SU-DHL-6 (cell line): ENCODE results near the gene IRX4.

Source experiments
- H2AFZ ChIP-seq: fragments of 200-600 bp; sonication (generic); 2 replicates; pipeline ENCODE4 v1.6.1; 2014; ENCODE audit warnings: low read depth, mild to moderate bottlenecking, moderate library complexity, mixed read lengths, antibody characterized with exemption, low read length; ENCODE audit not compliant: severe bottlenecking
- H3F3A ChIP-seq: fragments of 200-600 bp; shearing (Covaris generic); 2 replicates; pipeline ENCODE4 v1.6.0; 2016; ENCODE audit warnings: antibody characterized with exemption, mild to moderate bottlenecking; ENCODE audit not compliant: insufficient read depth
- H3K27ac ChIP-seq: fragments of 200-600 bp; sonication (generic); 2 replicates; pipeline ENCODE4 v1.5.1; 2016; ENCODE audit warnings: low read depth, mild to moderate bottlenecking, low read length, moderate library complexity, mixed read lengths
- H3K27me3 ChIP-seq: fragments of 200-600 bp; sonication (generic), shearing (Covaris generic); 2 replicates; pipeline ENCODE4 v1.6.0; 2014; ENCODE audit warnings: mild to moderate bottlenecking, low read length
- H3K36me3 ChIP-seq: fragments of 200-600 bp; sonication (generic); 2 replicates; pipeline ENCODE4 v1.6.1; 2014; ENCODE audit warnings: mild to moderate bottlenecking, low read length, mixed read lengths
- H3K4me2 ChIP-seq: fragments of 300-600, 200-600 bp; shearing (Covaris generic), sonication (generic); 2 replicates; pipeline ENCODE4 v1.6.0; 2014; ENCODE audit warnings: low read length, low read depth, mild to moderate bottlenecking; ENCODE audit not compliant: poor library complexity, severe bottlenecking
- H3K4me3 ChIP-seq: fragments of 200-600 bp; sonication (generic); 2 replicates; pipeline ENCODE4 v1.5.1; 2014; ENCODE audit warnings: antibody characterized with exemption, low read length, mild to moderate bottlenecking, mixed read lengths; ENCODE audit not compliant: insufficient read depth, poor library complexity, severe bottlenecking
- H3K79me2 ChIP-seq: fragments of 200-600 bp; sonication (generic); 2 replicates; pipeline ENCODE4 v1.6.1; 2014; ENCODE audit warnings: mild to moderate bottlenecking, low read length, moderate library complexity; ENCODE audit not compliant: insufficient read depth
- H3K9ac ChIP-seq: fragments of 200-600 bp; sonication (generic); 2 replicates; pipeline ENCODE4 v1.7.0; 2014; ENCODE audit warnings: mild to moderate bottlenecking, low read length
- H3K9me2 ChIP-seq: fragments of 200-600 bp; sonication (generic); replicated peaks from 2 replicates; pipeline ENCODE4 v1.6.1; 2014; ENCODE audit warnings: low read length; ENCODE audit not compliant: insufficient read depth
- H3K9me3 ChIP-seq: fragments of 200-600 bp; sonication (generic); 2 replicates; pipeline ENCODE4 v1.6.1; 2014; ENCODE audit warnings: low read length, mixed read lengths; ENCODE audit not compliant: insufficient read depth
- H4K20me1 ChIP-seq: fragments of 200-600 bp; sonication (generic); 2 replicates; pipeline ENCODE4 v1.6.1; 2014; ENCODE audit warnings: low read depth, mild to moderate bottlenecking, antibody characterized with exemption, low read length, moderate library complexity, mixed read lengths
- CTCF ChIP-seq: fragments of 200-600 bp; sonication (generic); IDR thresholded peaks from one replicate; pipeline ENCODE4 v1.5.1; 2017; ENCODE audit warnings: antibody characterized with exemption, mild to moderate bottlenecking, low read length, moderate library complexity; ENCODE audit not compliant: insufficient read depth, poor library complexity, severe bottlenecking
- EZH2phosphoT487 ChIP-seq: fragments of 200-600 bp; sonication (generic), shearing (Covaris generic); conservative IDR thresholded peaks from 2 replicates; pipeline ENCODE4 v1.6.1; 2018; ENCODE audit warnings: mild to moderate bottlenecking, antibody characterized with exemption, low read length, moderate library complexity, mixed read lengths

IRX4 gene

DNA sequence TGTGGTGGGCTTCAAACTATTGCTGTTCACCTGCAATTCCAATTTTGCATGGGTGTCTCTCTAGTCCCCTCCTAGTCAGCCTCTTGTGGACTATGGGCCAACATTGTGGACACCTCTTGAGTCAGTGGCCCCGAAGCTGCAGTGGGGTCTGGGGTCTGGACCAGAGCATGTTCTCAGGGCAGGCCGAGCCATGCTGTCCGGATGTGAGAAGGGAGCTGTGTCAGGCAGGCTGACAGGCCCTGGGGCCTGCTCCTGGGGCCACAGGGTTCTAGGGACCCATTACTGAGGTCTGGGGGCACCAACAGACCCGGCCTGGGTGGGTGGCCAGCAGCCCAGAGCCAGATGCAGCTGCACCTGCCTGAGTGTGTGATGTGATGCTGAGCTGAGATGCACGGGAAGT lies 16.5 kb upstream of the IRX4 start:
- Histone ChIP-seq H3K4me3 (no peak overlapping the region), H3F3A (no peaks in the 10 kb centered on the region), H3K9me3 (no peaks in the 10 kb centered on the region), H3K27ac (no peak overlapping the region), H2AFZ (no peak overlapping the region), H3K4me2 (no peak overlapping the region), H3K27me3 (no peaks in the 10 kb centered on the region), H4K20me1 (no peaks in the 10 kb centered on the region), H3K9me2 (no peaks in the 10 kb centered on the region), H3K79me2 (no peaks in the 10 kb centered on the region), H3K36me3 (no peaks in the 10 kb centered on the region), H3K9ac (no peak overlapping the region)
- no peak for TF ChIP-seq EZH2phosphoT487

DNA sequence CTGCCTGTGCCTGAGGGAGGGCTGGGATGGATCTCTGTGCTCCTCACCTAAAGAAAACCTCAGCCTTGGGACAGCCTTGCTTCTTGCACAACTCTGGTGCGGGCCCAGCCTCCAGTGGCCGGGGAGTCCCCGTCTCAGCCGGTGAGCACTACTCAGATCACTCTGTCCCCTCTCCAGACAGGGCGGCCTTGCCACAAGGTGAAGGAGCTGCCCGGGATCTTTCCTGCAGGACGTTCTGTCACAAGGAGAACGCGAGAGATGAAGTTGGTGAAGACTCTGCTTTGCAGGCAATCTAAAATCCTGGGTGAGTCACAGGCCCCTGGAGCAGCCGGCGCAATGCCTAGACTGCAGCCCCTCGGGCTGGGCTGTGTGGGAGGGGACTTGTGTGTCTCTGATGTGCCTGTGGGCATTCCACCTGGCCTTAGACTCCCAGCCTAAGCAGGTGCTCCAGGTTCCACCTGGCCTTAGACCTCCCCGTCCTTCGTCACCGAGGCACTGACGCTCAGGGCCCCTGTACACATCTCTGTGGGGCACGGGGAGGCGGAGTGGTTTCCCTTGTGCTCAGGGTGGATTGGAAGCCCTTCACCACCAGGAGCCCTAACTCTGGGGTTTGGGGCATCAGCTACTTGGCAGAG lies 15.2 kb upstream of the IRX4 start:
- no peaks in the 10 kb centered on the region for H3K79me2 ChIP-seq
- H3F3A ChIP-seq: no peaks in the 10 kb centered on the region
- H3K36me3 ChIP-seq: no peaks in the 10 kb centered on the region
- no peak overlapping the region for H3K27ac ChIP-seq
- TF ChIP-seq EZH2phosphoT487: no peak
- TF ChIP-seq CTCF: no peak
- H4K20me1 ChIP-seq: no peaks in the 10 kb centered on the region
- no peaks in the 10 kb centered on the region for H3K9me2 ChIP-seq
- no peak overlapping the region for H3K4me3 ChIP-seq
- no peak overlapping the region for H3K9ac ChIP-seq
- no peaks in the 10 kb centered on the region for H3K27me3 ChIP-seq
- H3K9me3 ChIP-seq: no peaks in the 10 kb centered on the region
- no peak overlapping the region for H2AFZ ChIP-seq
- no peak overlapping the region for H3K4me2 ChIP-seq

GRCh38 chr5:1897386-1897785 lies 14.7 kb upstream of the IRX4 start:
- no peak for TF ChIP-seq CTCF
- TF ChIP-seq EZH2phosphoT487: no peak

GRCh38 chr5:1896602-1897376 lies 14.1 kb upstream of the IRX4 start:
- Histone ChIP-seq H3K27ac (no peak overlapping the region), H3K4me2 (no peak overlapping the region), H3K9me3 (no peaks in the 10 kb centered on the region), H2AFZ (no peak overlapping the region), H3K9me2 (no peaks in the 10 kb centered on the region), H3K27me3 (no peaks in the 10 kb centered on the region), H4K20me1 (no peaks in the 10 kb centered on the region), H3K9ac (no peak overlapping the region), H3K4me3 (no peak overlapping the region), H3F3A (no peaks in the 10 kb centered on the region), H3K79me2 (no peaks in the 10 kb centered on the region), H3K36me3 (no peaks in the 10 kb centered on the region)
- TF ChIP-seq EZH2phosphoT487 (no peak), CTCF (no peak)

More at GRCh38 chr5:1897386-1897785, 14.7 kb upstream of the IRX4 start:
- H3K4me2 ChIP-seq: no peak overlapping the region
- H3K4me3 ChIP-seq: no peak overlapping the region
- H3K27me3 ChIP-seq: no peaks in the 10 kb centered on the region
- no peak overlapping the region for H3K27ac ChIP-seq
- no peak overlapping the region for H2AFZ ChIP-seq
- no peaks in the 10 kb centered on the region for H3K36me3 ChIP-seq
- H4K20me1 ChIP-seq: no peaks in the 10 kb centered on the region
- no peak overlapping the region for H3K9ac ChIP-seq
- no peaks in the 10 kb centered on the region for H3K9me3 ChIP-seq
- H3F3A ChIP-seq: no peaks in the 10 kb centered on the region
- no peaks in the 10 kb centered on the region for H3K79me2 ChIP-seq
- H3K9me2 ChIP-seq: no peaks in the 10 kb centered on the region
